Measurements from ENCODE around the gene ALS2CL.

DNA sequence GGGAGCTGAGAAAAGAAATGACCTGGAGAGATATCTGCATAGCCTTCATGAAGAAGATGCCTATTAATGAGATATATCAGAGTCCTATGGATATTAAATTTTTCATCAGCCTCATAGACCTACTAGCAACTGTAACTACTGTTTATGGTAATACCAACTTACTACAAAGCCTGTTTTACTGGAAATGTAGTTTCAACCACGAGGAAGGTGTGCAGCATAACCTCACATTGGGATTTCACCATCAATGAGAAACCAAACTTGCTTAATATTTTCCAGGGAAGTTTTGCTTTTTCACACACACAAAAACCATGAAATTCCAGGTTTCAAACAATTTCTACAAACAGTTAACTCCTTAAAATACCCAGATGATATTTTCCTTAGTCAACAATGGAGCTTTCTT lies 49.8 kb downstream of the ALS2CL start:
- TF ChIP-seq, protein P1, sequence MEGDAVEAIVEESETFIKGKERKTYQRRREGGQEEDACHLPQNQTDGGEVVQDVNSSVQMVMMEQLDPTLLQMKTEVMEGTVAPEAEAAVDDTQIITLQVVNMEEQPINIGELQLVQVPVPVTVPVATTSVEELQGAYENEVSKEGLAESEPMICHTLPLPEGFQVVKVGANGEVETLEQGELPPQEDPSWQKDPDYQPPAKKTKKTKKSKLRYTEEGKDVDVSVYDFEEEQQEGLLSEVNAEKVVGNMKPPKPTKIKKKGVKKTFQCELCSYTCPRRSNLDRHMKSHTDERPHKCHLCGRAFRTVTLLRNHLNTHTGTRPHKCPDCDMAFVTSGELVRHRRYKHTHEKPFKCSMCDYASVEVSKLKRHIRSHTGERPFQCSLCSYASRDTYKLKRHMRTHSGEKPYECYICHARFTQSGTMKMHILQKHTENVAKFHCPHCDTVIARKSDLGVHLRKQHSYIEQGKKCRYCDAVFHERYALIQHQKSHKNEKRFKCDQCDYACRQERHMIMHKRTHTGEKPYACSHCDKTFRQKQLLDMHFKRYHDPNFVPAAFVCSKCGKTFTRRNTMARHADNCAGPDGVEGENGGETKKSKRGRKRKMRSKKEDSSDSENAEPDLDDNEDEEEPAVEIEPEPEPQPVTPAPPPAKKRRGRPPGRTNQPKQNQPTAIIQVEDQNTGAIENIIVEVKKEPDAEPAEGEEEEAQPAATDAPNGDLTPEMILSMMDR (IDR thresholded peaks at IDR 0.05): no peak
- TF ChIP-seq EP300 (IDR thresholded peaks at IDR 0.05) (no peak), POLR2AphosphoS5 (IDR thresholded peaks at IDR 0.05) (no peak)

Data from gastroesophageal sphincter (tissue), 3 donors.